ENCODE results near the gene LINGO4. TPM values are rescaled to one million over a fixed set of nuclear protein-coding genes. Genes with fewer than 3 reads are reported as not detected.

The LINGO4 gene
- polyA plus RNA-seq, 1 donor (not counting 4 experiments of a cell fraction or from before 2014, with no cell fraction given): not detected

DNA sequence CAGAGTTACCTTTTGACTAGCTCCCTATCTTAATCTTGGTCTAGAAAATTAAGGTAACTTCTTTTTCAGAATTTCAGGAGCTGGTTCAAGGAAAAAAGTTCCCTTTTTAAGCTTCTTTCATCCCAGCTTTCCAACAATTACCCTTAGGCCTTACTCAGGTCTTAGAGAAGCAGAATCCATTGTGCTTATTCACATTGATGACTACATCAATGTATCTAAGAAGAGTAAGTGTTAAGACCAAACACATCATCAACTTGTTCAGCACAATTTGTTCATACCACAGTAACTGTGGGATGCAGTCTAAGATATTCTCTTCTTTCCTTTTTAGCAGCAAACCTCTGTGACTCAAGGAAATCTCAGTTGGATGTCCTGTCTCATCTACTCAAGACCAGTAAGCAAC, 46.0 kb downstream of the LINGO4 start:
- Histone ChIP-seq H3K27me3 (ENCODE audit: control insufficient read depth, extremely low read depth, insufficient read depth, low read length) (no peaks in the 10 kb centered on the region), H4K20me1 (ENCODE audit: control insufficient read depth, extremely low read depth, insufficient read depth, low read length) (no peaks in the 10 kb centered on the region), H2AFZ (ENCODE audit: control insufficient read depth, low read length) (no peak overlapping the region), H3K36me3 (ENCODE audit: control insufficient read depth in 2 of 2, extremely low read depth in 1 of 2, insufficient read depth in 2 of 2, low read length in 2 of 2) (peaks cover 11 to 18% of the 10 kb centered on the region in 2 experiments), H3K79me2 (ENCODE audit: control insufficient read depth, insufficient read depth, low read length) (peaks cover 8% of the 10 kb centered on the region), H3K9me3 (ENCODE audit: control insufficient read depth, low read depth, low read length) (no peaks in the 10 kb centered on the region), H3K27ac (ENCODE audit: control insufficient read depth, insufficient read depth, low read length) (no peak overlapping the region), H3K9me1 (ENCODE audit: control insufficient read depth, extremely low read depth, insufficient read depth, low read length) (no peaks in the 10 kb centered on the region), H3K4me1 (ENCODE audit: control insufficient read depth, extremely low read depth, insufficient read depth, low read length) (peaks cover 33% of the 10 kb centered on the region), H3K4me2 (ENCODE audit: control insufficient read depth, extremely low read depth, insufficient read depth, low read depth, low read length) (no peak overlapping the region), H3K9ac (ENCODE audit: control insufficient read depth, extremely low read depth, insufficient read depth, low read length) (no peak overlapping the region), H3K4me3 (ENCODE audit: control insufficient read depth in 2 of 3, extremely low read depth in 1 of 3, insufficient read depth in 2 of 3, low read depth in 1 of 3, low read length in 3 of 3) (no peak overlapping the region)
- dilution Hi-C loops (cut with MboI; ENCODE audit: extremely low pct_ligation_motif_present, low sequenced_read_pairs): no loop called here
- FAIRE-seq (no peak), DNase-seq (ENCODE audit: low read depth, low spot score) (no peak)
- TF ChIP-seq, protein P1, sequence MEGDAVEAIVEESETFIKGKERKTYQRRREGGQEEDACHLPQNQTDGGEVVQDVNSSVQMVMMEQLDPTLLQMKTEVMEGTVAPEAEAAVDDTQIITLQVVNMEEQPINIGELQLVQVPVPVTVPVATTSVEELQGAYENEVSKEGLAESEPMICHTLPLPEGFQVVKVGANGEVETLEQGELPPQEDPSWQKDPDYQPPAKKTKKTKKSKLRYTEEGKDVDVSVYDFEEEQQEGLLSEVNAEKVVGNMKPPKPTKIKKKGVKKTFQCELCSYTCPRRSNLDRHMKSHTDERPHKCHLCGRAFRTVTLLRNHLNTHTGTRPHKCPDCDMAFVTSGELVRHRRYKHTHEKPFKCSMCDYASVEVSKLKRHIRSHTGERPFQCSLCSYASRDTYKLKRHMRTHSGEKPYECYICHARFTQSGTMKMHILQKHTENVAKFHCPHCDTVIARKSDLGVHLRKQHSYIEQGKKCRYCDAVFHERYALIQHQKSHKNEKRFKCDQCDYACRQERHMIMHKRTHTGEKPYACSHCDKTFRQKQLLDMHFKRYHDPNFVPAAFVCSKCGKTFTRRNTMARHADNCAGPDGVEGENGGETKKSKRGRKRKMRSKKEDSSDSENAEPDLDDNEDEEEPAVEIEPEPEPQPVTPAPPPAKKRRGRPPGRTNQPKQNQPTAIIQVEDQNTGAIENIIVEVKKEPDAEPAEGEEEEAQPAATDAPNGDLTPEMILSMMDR (optimal IDR thresholded peaks at IDR 0.05 in 1 of 3, IDR thresholded peaks at IDR 0.05 in 1 of 3, conservative IDR thresholded peaks at IDR 0.05 in 1 of 3; ENCODE audit: extremely low read depth in 1 of 3, insufficient read depth in 2 of 3, low read length in 3 of 3): no peak
- no peak for TF ChIP-seq EZH2 (IDR thresholded peaks at IDR 0.05; ENCODE audit: low read length)

DNA sequence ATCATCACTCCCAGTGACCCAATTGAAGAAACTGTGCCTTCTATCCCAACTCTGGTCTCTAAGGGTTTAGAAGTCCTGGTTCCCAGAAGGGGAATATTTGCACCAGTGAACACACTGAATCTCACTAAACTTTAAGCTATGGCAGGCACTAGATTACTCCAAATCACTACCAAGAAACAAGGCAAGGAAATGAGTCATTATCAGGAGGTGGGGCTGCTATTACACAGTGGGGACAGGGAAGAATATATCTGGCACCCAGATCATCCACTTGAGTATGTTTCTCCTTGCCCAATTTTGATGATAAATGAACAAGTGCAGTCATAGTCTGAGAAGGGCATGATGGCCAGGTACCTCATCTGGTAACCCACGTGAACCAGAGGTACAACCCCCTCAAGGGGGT, 48.9 kb downstream of the LINGO4 start:
- Histone ChIP-seq H3K4me2 (ENCODE audit: control insufficient read depth, extremely low read depth, insufficient read depth, low read depth, low read length) (peak overlapping the region; percentile 31), H3K9me1 (ENCODE audit: control insufficient read depth, extremely low read depth, insufficient read depth, low read length) (no peaks in the 10 kb centered on the region), H2AFZ (ENCODE audit: control insufficient read depth, low read length) (no peak overlapping the region), H3K4me1 (ENCODE audit: control insufficient read depth, extremely low read depth, insufficient read depth, low read length) (peaks cover 18% of the 10 kb centered on the region), H4K20me1 (ENCODE audit: control insufficient read depth, extremely low read depth, insufficient read depth, low read length) (no peaks in the 10 kb centered on the region), H3K9ac (ENCODE audit: control insufficient read depth, extremely low read depth, insufficient read depth, low read length) (no peak overlapping the region), H3K27ac (ENCODE audit: control insufficient read depth, insufficient read depth, low read length) (no peak overlapping the region), H3K79me2 (ENCODE audit: control insufficient read depth, insufficient read depth, low read length) (no peaks in the 10 kb centered on the region), H3K36me3 (ENCODE audit: control insufficient read depth in 2 of 2, extremely low read depth in 1 of 2, insufficient read depth in 2 of 2, low read length in 2 of 2) (peaks cover 7 to 18% of the 10 kb centered on the region in 2 experiments), H3K9me3 (ENCODE audit: control insufficient read depth, low read depth, low read length) (no peaks in the 10 kb centered on the region), H3K27me3 (ENCODE audit: control insufficient read depth, extremely low read depth, insufficient read depth, low read length) (no peaks in the 10 kb centered on the region), H3K4me3 (ENCODE audit: control insufficient read depth in 2 of 3, extremely low read depth in 1 of 3, insufficient read depth in 2 of 3, low read depth in 1 of 3, low read length in 3 of 3) (no peak overlapping the region)
- DNase-seq (ENCODE audit: low read depth, low spot score) (no peak), FAIRE-seq (peak; percentile 71)
- dilution Hi-C loops (cut with MboI; ENCODE audit: extremely low pct_ligation_motif_present, low sequenced_read_pairs): no loop called here
- TF ChIP-seq, protein P1 (optimal IDR thresholded peaks at IDR 0.05 in 1 of 3, IDR thresholded peaks at IDR 0.05 in 1 of 3, conservative IDR thresholded peaks at IDR 0.05 in 1 of 3; ENCODE audit: extremely low read depth in 1 of 3, insufficient read depth in 2 of 3, low read length in 3 of 3): no peak

Small RNA genes within 50 kb of the gene (small RNA-seq; reads per million reads assigned to genes)
- 0 reads per million in 3 experiments for gene RF00019 (ENCODE audit: insufficient read length in 3 of 3, low read depth in 3 of 3, low replicate concordance in 1 of 3)

Other genes with a start within 250 kb of the LINGO4 start
- gene SNX27, start 193.4 kb downstream of the LINGO4 start, polyA plus RNA-seq: 10.2 to 17.3 TPM (median 15.7 TPM) in 3 replicates
- not detected in 3 replicates for gene CELF3, start 88.6 kb downstream of the LINGO4 start, polyA plus RNA-seq
- not detected in 3 replicates for gene RIIAD1, start 83.9 kb downstream of the LINGO4 start, polyA plus RNA-seq
- gene MRPL9, start 41.9 kb downstream of the LINGO4 start, polyA plus RNA-seq: 73.7 to 125 TPM (median 75.0 TPM) in 3 replicates
- gene TDRKH, start 14.9 kb downstream of the LINGO4 start, polyA plus RNA-seq: 7.1 to 10.4 TPM (median 9.7 TPM) in 3 replicates
- 0.05 to 0.13 TPM (median 0.12 TPM) in 3 replicates for gene RORC, start 26.4 kb upstream of the LINGO4 start, polyA plus RNA-seq
- 0.05 to 0.08 TPM (median 0.05 TPM) in 3 replicates for gene C2CD4D, start 34.4 kb upstream of the LINGO4 start, polyA plus RNA-seq
- 0.18 to 0.61 TPM (median 0.19 TPM) in 3 replicates for gene THEM5, start 48.3 kb upstream of the LINGO4 start, polyA plus RNA-seq
- gene THEM4, start 104.1 kb upstream of the LINGO4 start, polyA plus RNA-seq: 20.1 to 23.3 TPM (median 20.2 TPM) in 3 replicates
- 762 to 1,688 TPM (median 1,061 TPM) in 3 replicates for gene S100A10, start 188.4 kb upstream of the LINGO4 start, polyA plus RNA-seq
- gene S100A11, start 231.6 kb upstream of the LINGO4 start, polyA plus RNA-seq: 3,230 to 4,658 TPM (median 4,125 TPM) in 3 replicates

Data from keratinocyte (primary cell).